Skeletal muscle satellite cell (primary cell): ENCODE measurements around the gene CAPS.

ENCODE experiments used
- H3K27me3 ChIP-seq: 2 replicates; pipeline ENCODE4 v1.7.0; 2013; ENCODE audit warnings: low read length; ENCODE audit not compliant: control insufficient read depth, insufficient read depth
- H3K36me3 ChIP-seq: 2 replicates; pipeline ENCODE4 v1.7.0; 2013; ENCODE audit warnings: mild to moderate bottlenecking, control low read depth, low read length; ENCODE audit not compliant: insufficient read depth
- H3K4me1 ChIP-seq: 2 replicates; pipeline ENCODE4 v1.7.0; 2013; ENCODE audit warnings: low read length; ENCODE audit not compliant: control insufficient read depth, insufficient read depth
- H3K4me2 ChIP-seq: 2 replicates; pipeline ENCODE4 v1.7.0; 2013; ENCODE audit warnings: mild to moderate bottlenecking, low read length
- H3K4me3 ChIP-seq: 2 replicates; pipeline ENCODE4 v1.7.0; 2013; ENCODE audit warnings: low read length
- H3K9ac ChIP-seq: 2 replicates; pipeline ENCODE4 v1.7.0; 2013; ENCODE audit warnings: mild to moderate bottlenecking, low read depth, low read length, moderate library complexity
- H3K9me3 ChIP-seq: replicated peaks from 2 replicates; pipeline ENCODE4 v1.7.0; 2013; ENCODE audit warnings: mild to moderate bottlenecking, control low read depth, low read length

Gene CAPS

DNA sequence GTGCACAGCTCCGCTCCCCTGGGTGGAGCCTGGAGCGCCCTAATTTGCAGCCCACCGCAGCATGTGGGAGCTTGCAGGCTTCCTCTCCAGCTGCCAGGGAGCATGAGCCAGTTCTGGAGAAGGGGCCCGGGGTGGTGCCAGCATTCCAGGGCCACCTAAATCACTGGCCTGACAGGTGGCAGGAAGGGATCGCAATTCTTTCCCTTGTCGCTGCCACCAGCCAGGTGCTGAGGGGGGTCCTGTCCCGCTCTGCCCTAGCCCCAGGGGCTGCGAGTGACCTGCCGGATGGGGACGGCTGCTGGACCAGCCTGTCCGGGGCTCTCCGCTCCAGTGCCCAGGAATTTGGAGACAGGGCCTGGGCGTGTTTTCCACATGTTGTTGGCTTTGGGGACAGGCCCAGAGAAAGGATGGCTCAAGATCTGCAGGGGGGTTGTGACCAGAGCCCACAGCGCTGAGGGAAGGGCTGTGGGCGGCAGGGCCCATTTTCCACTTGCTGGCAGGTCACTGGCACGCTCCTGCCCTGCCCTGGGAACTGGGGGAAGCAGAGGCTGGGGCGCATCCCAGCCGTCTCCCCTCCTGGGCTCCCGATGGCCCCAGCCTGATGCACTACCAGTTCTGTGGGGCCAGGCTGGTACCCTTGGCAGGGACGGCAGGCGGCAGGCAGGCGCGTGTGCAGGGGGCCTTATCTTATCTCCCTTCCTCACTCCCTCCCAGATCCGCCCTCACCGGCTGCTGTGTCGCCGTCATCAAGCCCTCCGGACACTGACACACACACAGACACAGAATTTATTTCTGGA, 19.9 kb upstream of the CAPS start:
- Histone ChIP-seq H3K9me3 (no peaks in the 10 kb centered on the region), H3K27me3 (peaks cover 24% of the 10 kb centered on the region), H3K36me3 (peaks cover 20% of the 10 kb centered on the region), H3K4me3 (no peak overlapping the region), H3K4me2 (no peak overlapping the region), H3K4me1 (no peaks in the 10 kb centered on the region), H3K9ac (no peak overlapping the region)

DNA sequence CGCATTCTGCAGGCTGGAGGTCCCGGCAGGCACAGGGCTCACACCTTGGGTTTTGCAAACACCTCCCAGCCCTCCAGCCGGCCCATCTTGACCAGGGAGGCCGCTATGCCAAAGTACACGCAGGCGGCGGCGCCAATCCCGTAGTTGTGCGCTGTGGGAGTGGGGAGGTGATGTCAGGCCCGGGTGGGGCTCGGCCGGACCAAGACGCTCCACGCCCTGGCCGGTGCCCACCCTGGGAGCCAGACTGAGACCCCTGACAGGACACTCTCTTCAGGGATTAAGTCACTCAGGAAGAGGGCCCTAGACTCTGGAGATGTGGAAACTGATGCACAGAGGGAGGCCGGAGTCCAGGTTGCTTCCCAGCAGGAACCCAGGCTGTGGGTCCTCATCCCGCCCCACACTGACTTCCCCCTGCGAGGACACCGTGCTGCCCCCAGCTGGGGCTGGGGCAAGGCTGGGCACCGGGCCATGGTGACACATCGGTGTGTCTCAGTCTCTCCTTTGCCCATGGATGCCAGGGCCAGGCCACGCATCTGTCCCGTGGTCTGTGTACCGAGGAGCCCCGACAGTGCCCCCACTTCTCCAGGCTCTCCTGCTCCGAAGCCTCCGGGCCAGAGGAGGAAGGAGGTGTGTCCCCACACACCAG, 19.2 kb upstream of the CAPS start:
- Histone ChIP-seq H3K27me3 (peaks cover 19% of the 10 kb centered on the region), H3K4me3 (no peak overlapping the region), H3K36me3 (peaks cover 20% of the 10 kb centered on the region), H3K4me2 (no peak overlapping the region), H3K9ac (no peak overlapping the region), H3K4me1 (no peaks in the 10 kb centered on the region), H3K9me3 (no peaks in the 10 kb centered on the region)

DNA sequence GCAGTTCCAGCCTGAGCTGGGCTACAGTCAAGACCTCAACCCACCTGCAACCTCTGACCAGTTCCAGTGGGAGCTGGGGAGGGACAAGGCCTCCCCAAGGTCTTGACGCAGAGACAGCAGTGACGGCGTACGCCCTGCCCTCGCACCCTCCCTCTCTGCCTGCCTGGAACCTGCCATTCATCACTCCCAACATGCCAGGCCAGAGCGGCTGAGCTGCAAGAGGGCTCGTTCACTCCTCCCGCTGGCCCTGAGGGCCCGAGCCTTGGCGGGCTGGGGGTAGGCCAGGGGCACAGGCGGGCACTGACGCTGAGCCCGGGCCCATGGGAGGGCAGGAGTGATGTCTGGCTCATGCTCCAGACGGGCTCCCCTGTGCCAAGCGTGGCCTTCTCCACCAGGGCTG, 18.6 kb upstream of the CAPS start:
- H3K9ac ChIP-seq, result no peak overlapping the region
- no peak overlapping the region for H3K4me3 ChIP-seq
- H3K27me3 ChIP-seq, result peaks cover 15% of the 10 kb centered on the region
- H3K4me1 ChIP-seq, result no peaks in the 10 kb centered on the region
- H3K4me2 ChIP-seq, result no peak overlapping the region
- peaks cover 20% of the 10 kb centered on the region for H3K36me3 ChIP-seq
- no peaks in the 10 kb centered on the region for H3K9me3 ChIP-seq

- H3K9ac ChIP-seq, result no peak overlapping the region
- H3K9me3 ChIP-seq, result no peaks in the 10 kb centered on the region
- no peak overlapping the region for H3K4me3 ChIP-seq
- peaks cover 1% of the 10 kb centered on the region for H3K4me1 ChIP-seq
- H3K4me2 ChIP-seq, result no peak overlapping the region
- peaks cover 15% of the 10 kb centered on the region for H3K27me3 ChIP-seq
- peaks cover 20% of the 10 kb centered on the region for H3K36me3 ChIP-seq
Observed at GRCh38 chr19:5895890-5896289, 18.2 kb upstream of the CAPS start.

DNA sequence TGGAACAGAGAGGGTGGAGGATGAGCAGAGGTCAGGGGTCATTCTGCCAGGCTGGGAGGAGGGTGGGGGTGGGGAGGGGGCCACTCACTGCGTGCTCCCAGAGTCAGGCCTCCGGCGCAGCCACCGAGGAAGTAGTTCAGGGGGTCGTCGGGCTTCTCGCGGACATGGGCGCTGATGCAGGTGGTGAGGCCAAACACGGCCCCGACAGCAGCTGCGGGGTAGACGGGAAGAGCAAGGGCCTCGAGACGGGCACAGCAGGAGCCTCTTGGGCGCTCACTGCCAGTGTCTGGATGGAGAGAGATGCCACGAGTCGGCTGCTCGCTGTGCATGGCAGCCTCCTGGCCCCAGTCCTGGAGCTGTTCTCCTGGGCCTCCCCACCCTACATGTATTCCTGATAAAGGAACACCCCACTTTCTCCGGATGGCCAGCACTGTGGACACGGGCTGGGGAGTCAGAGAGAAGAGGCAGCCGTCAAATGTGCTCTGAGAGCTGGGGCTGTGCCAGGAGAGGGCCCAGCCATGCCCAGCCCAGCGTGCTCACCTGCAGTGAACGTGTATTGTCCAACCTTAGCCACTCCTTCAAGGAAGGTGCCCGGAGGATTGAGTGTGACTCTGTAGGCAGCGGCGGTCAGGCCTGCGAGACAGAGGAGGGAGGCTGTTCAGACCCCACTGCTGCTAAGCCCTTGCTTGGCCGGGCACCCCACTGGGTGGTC, 17.5 kb upstream of the CAPS start:
- H3K36me3 ChIP-seq, result peaks cover 24% of the 10 kb centered on the region
- H3K4me3 ChIP-seq, result no peak overlapping the region
- peaks cover 5% of the 10 kb centered on the region for H3K4me1 ChIP-seq
- H3K9ac ChIP-seq, result no peak overlapping the region
- H3K27me3 ChIP-seq, result peaks cover 13% of the 10 kb centered on the region
- no peak overlapping the region for H3K4me2 ChIP-seq
- no peaks in the 10 kb centered on the region for H3K9me3 ChIP-seq

DNA sequence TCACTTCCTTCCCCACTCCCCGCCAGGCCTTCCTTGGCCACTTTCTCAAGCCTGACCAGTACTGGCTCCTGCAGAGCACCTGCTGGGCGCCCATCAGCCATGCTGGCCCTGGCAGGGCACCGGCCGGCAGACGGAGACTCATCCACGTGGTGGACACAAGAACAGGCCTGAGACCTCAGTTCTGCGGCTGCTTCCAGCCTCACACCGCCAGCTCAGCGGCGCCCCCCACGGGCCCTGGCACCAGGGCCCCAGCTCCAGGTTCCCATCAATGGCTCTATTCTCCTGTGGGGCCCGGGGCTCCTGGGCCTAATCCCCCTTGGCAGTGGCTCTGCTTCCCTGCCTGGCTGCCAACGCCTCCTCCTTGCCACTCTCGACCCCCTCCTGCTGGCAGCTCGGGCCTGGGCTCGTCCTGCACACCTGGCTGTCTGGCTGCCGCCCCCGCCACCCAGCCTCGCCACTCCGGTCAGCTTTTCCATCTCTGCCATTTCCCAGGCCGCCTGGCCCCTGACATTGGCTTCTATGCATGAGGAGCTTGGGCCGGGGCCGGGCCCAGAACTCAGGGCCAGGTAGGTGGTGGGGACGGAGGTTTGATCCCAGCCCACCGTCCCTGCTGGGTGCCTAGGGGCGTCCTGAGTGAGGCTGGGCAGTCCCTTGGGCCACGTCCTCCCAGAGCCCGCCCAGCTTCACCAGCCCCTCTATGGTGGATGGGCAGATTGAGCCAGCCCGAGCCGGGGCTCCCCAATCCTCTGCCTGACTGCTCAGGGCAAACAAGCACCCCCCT, 16.7 kb upstream of the CAPS start:
- no peaks in the 10 kb centered on the region for H3K9me3 ChIP-seq
- peaks cover 5% of the 10 kb centered on the region for H3K27me3 ChIP-seq
- peaks cover 6% of the 10 kb centered on the region for H3K4me1 ChIP-seq
- no peak overlapping the region for H3K9ac ChIP-seq
- H3K4me2 ChIP-seq, result no peak overlapping the region
- peaks cover 24% of the 10 kb centered on the region for H3K36me3 ChIP-seq
- no peak overlapping the region for H3K4me3 ChIP-seq

GRCh38 chr19:5899728-5900526, 14.1 kb upstream of the CAPS start:
- Histone ChIP-seq H3K9ac (no peak overlapping the region), H3K36me3 (peaks cover 21% of the 10 kb centered on the region), H3K4me2 (no peak overlapping the region), H3K9me3 (no peaks in the 10 kb centered on the region), H3K4me1 (peaks cover 12% of the 10 kb centered on the region), H3K4me3 (no peak overlapping the region), H3K27me3 (no peaks in the 10 kb centered on the region)

- peaks cover 10% of the 10 kb centered on the region for H3K36me3 ChIP-seq
- H3K9ac ChIP-seq, result no peak overlapping the region
- no peak overlapping the region for H3K4me3 ChIP-seq
- H3K9me3 ChIP-seq, result no peaks in the 10 kb centered on the region
- H3K27me3 ChIP-seq, result no peaks in the 10 kb centered on the region
- H3K4me2 ChIP-seq, result no peak overlapping the region
- peaks cover 15% of the 10 kb centered on the region for H3K4me1 ChIP-seq
Observed at GRCh38 chr19:5900976-5901375, 13.1 kb upstream of the CAPS start.

- H3K27me3 ChIP-seq, result no peaks in the 10 kb centered on the region
- peaks cover 5% of the 10 kb centered on the region for H3K36me3 ChIP-seq
- H3K4me1 ChIP-seq, result peaks cover 15% of the 10 kb centered on the region
- H3K4me3 ChIP-seq, result peak overlapping the region; percentile 98
- peak overlapping the region; percentile 99 for H3K9ac ChIP-seq
- peak overlapping the region; percentile 84 for H3K4me2 ChIP-seq
- no peaks in the 10 kb centered on the region for H3K9me3 ChIP-seq
Observed at GRCh38 chr19:5903056-5903623, 10.9 kb upstream of the CAPS start.

DNA sequence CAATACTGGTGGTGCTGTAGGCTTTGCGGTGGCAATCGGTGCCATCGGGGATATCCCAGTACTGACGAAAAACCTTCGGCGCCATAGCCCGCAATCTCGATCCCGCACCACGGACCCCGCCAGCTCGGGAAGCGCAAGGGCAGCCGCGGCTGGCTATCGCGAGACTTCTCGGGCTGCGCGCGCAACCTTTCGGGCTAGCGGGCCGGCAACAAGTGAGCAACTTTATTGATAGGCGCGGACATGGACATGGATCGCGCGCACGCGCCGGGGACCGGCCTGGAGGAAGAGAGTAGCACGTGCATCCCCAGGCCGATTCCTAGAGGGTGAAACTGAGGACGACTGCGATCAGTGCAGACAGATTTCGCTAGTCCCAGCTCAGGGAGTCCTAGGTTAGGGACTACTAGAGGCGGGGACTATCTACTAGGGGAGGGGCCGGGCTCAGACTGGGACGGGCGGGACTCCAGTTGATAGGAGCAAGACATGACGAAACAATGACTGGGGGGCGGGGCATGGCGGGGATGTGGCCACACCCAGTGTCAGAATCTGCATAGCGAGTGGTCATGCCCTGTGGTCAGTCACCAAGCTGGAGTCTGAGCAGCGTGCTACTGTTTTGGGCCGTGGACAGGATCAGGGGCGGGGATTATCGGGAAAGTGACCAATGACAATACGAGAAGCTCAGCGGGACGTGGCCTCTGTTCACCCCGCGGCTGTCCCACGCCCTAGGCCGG, 10.3 kb upstream of the CAPS start, which contains the start of gene NDUFA11:
TSS of gene NDUFA11 (minus strand) at position 167 of the 728 bp plus-strand sequence. CDS start at position 85, 82 bp downstream.
- Histone ChIP-seq H3K27me3 (no peaks in the 10 kb centered on the region), H3K9me3 (no peaks in the 10 kb centered on the region), H3K4me1 (peaks cover 15% of the 10 kb centered on the region), H3K4me3 (peak within 1 kb of the TSS; percentile 98), H3K4me2 (peak within 1 kb of the TSS; percentile 84), H3K36me3 (peaks cover 5% of the 10 kb centered on the region), H3K9ac (peak within 1 kb of the TSS; percentile 99)
